Measurements from ENCODE around the gene GGNBP2.

DNA sequence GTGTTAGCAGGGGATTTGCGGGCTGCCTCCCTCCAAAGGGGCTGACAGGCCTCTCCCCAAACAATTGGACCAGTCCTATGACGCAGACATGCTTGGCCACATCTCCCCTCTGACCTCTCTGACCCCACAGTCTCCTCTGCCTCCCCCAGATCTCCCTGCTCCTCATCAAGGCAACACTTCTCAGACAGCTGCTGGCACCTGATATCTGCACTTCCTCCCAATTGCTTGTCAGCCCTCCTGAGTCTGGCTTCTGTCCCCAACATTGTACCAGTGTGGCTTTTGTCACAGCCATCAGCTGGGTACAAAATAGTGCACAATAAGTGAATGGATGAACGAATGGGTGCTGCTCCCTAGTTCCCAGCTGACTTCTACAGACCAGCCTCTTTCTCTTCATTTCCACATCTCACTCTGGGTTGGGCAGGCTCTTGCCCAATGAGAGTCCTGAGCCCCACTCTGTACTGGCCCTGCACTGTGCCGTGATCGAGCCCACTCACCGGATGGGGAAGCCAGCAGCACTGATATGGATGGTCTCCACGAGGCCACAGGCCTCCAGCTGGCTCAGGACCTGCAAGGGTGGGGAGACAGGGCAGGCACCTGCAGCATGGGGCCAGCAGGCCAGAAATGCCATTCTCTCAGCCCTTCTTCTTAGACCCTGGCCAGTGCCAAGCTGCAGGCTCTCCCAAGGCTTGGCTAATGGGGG lies 41.1 kb upstream of the GGNBP2 start:
- TF ChIP-seq, protein P1, sequence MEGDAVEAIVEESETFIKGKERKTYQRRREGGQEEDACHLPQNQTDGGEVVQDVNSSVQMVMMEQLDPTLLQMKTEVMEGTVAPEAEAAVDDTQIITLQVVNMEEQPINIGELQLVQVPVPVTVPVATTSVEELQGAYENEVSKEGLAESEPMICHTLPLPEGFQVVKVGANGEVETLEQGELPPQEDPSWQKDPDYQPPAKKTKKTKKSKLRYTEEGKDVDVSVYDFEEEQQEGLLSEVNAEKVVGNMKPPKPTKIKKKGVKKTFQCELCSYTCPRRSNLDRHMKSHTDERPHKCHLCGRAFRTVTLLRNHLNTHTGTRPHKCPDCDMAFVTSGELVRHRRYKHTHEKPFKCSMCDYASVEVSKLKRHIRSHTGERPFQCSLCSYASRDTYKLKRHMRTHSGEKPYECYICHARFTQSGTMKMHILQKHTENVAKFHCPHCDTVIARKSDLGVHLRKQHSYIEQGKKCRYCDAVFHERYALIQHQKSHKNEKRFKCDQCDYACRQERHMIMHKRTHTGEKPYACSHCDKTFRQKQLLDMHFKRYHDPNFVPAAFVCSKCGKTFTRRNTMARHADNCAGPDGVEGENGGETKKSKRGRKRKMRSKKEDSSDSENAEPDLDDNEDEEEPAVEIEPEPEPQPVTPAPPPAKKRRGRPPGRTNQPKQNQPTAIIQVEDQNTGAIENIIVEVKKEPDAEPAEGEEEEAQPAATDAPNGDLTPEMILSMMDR (conservative IDR thresholded peaks at IDR 0.05 in 1 of 2, IDR thresholded peaks at IDR 0.05 in 1 of 2; ENCODE audit: low read depth in 1 of 2, low read length in 2 of 2), result no peak
- TF ChIP-seq EZH2 (IDR thresholded peaks at IDR 0.05; ENCODE audit: low read length, missing control alignments), result no peak

Data from fibroblast of lung (primary cell).